Stimulated activated CD8-positive, alpha-beta memory T cell treated with anti-CD3 and anti-CD28 coated beads, Interleukin-15, amount 100 ng/mL, for 48 hours (primary cell): ENCODE results near the gene APBB3.

ENCODE experiments used
- DNase-seq, 2 donors: peaks; one replicate each; pipeline ENCODE4 v3.0.0-alpha.2; 2020; ENCODE audit warnings: low read depth in 2 of 2

Gene APBB3

DNA sequence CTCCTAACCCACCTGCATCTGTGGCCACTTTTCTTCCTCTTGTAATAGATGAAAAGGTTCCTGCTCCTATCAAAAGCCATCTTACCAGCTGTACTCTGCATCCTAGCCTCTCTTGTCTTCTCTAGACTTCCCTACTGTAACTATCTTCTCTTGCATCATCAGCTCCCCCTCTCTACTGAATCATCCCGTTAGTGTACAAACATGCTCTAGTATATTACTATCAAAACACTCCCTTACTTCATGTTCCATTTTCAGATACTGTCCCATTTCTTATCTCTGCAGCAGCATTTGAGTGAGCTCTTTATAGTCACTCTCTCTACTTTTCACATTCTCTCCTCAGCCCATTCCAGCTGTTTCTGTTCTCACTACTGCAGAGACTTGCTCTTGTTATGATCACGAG lies 9.9 kb downstream of the APBB3 start:
- no peak for DNase-seq

DNA sequence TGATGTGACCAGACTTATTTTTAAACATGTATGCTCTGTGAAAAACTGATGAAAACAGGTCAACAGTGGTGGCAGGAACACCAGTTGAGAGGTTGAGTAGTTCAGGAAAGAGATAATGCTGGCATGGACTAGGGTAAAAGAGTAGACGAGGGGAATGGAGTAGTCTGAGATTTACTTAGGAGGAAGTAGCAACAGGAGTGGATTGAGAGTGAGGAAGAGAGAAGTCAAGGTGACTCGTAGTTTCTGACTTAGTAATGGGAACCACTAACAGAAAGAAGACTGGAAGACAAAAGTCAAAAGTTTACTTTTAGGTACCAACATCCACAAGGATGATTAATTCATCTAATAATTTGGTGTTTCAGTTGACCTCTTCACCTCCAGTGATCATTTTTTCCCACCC lies 10.7 kb downstream of the APBB3 start:
- DNase-seq, result no peak

DNA sequence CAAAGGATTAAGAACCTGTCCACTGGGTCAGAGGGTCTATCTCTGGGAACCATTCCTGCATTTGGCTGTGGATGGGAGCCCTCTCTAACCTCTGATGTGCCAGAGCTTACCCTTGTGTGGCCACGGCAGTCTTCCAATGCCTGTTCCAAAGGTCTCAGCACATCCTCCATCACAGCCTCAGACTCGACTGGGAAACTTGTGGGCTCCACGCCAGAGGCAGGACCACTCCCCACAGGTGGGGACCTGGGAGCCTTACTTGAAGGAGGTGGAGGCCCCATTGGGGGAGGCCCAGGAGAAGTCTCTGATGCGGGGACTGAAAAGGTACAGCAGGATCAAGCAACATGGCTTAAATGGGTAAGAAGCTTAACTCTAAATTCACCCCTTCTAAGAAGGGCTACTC lies 12.5 kb downstream of the APBB3 start:
- DNase-seq, result no peak

DNA sequence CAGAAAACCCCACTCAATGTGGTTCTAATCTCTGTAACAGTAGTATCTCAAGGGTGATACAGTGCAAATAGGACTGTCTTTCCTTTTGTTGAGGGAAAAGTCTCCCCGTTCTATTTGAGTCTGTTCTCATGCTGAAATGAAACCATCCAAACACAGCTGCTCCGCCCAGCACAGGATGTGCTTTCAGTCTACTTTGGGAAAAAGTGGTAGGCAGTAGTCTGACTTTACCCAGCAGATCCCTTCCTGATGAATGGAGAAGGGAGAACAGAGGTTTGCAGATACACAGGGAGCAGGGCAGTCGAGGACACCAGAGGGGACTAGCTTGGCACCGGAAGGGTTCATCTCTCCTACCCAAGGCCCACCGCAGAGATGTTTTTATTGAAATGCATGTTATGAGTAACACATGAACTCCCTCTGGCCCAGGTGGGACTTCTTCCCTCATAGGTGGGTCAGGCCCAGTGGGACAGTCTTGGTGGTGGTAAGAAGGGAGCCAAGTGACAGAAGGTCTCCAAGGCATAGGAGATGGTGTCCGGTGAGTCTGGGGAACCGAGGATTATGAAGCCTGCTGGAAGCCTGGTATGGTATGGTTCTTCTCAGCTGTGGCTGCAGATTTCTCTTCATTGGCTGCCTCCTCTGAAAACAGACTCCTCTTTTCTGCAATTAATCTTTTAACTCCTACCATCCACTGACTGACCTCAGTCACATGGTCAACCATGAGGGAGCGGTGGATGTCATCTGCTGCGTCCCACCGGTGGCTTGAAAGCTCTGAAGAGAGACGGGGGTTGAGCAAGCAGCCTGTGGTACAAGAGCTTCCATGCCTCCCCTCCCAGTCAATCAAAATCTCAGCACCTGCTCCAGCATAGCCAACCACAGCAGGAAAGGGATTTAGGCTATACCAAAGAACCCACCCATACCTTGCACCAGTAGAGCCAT lies 14.0 kb downstream of the APBB3 start:
- DNase-seq, result no peak

DNA sequence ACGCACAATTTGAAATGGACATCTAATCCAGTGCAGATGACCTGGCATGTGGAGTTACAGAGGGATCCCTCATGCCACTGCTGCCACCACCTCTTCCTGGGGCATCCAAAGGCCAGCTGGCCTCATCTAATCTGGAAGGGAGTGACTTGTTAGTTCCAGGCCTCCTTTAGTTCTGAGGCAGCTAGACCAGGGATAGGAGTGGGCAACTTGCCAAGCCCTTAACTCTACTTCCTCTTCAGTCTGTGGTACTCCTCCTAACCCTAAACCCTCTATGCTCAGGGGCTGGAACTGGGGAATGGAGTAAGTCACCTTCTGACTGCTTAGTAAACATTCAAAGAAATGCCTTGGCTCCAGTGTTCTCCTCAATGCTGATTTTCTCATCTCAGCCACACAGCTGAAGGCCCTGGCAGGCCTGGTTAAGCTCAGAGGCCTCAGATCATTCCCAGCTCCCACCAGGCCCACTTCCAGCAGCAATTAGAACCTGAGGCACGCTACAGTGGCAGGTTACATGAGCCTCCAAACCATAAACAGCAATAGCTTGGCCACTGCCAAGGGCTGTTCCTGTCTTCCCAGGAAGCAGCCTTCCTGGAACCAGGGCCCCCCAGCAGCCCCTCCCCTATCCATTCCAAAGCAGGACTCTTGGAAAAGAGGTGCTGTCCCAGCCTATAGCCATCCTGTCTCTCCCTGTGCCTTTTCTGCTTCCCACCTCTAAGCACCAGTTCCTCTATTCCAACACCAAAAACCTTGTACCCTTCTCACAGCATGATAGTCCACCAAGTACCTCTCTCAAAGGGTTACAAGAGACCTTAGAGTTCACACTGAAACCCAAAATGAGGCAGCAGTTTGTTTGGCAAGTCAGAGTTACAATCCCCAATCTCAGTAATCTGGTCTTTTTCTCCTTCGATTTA lies 14.9 kb downstream of the APBB3 start:
- no peak for DNase-seq

DNA sequence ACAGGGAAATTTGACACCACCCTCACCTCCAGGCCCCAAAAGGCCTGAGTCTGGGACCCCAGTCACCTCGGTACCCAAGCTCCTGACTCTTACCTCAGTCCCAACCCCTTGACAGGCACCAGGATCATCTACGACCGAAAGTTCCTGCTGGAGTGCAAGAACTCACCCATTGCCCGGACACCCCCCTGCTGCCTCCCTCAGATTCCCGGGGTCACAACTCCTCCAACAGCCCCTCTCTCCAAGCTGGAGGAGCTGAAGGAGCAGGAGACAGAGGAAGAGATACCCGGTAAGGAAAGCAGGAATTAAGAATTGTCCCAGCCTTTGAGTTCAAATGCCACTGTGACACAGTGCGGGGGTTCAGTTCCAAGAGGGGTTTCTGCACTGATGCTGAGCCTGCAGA lies 15.6 kb downstream of the APBB3 start:
- DNase-seq, result no peak

DNA sequence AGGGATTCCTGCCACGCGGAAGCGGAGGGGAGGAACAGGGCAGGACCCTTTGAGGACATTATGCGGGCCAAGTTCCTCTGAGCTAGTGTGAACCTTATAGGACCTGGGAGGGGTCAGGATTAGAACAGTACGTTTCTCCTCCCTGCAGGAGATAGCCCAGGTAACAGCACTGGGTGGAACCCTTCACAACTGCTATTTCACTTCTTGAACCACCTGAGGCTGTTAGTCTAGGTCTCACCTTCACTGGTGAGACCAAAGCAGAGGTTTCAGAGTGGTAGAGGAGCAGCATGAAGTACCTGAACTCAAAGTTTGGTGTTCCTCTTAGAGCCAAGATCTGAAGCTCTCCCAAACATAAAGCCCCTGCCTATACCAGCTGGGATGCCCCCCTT lies 16.1 kb downstream of the APBB3 start:
- no peak for DNase-seq

DNA sequence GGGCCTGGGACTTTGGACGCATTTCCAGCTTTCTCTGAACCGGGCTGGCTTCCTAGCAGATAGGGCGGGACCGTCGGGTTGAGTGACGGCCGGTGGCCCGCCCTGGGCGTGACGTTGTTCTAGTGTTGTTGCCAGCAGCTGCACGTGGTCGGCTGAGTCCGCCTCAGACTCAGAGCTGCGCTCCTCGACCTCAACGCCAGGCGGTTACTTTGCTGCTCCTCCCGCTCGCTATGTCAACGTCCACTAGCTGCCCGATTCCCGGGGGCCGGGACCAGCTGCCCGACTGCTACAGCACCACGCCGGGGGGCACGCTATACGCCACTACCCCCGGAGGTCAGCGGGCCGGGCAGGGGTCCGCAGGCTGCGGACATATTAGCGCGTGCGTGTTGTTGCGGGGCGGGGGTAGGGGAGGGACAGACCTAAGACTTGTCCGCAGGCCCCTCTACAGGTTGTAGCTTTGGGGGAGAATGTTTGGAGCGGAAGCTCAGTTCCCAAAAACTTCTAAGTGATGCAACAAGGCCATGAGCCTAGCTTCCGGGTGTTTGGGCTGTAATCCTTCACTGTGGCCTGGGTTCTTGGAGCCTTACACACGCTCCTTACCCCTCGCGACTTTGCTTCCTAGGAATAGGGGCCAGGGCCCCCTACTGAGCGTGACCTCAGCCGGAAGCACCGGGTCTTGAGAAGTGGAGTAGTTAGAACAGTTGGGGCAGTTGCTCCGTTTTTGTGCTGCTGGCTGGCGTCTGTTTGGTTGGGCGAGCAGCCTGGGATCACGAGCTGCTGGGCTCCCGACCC lies 16.7 kb downstream of the APBB3 start, which contains the start of gene EIF4EBP3:
Gene EIF4EBP3, plus strand, starts transcription at position 155 of the 792 bp plus-strand sequence. Its CDS starts 76 bp downstream, at position 231.
- peak; percentile 76 to 78 for DNase-seq

DNA sequence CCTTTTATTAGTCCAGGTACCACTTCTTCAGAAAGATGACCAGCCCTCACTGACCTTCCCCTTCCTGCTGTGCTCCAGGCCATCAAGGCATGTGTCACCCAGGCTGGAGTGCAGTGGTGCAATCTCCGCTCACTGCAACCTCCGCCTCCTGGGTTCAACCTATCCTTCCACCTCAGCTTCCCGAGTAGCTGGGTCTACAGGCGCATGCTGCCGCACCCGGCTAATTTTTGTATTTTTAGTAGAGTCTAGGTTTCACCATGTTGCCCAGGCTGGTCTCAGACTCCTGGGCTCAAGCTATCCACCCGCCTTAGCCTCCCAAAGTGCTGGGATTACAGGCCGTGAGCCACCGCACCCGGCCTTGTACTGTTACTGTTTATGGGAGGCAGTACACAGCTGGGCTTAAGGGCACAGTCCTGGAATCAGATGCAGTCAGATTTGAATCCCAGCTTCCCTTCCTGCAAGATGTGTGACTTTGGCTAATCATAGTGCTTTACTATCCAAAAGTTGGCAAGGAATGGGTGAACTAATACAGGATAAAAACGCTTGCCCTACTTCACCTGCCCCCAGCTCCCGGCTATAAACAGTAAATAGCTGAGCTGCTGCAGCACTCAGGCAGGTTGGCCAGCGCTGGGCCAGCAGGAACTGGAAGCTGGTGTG lies 17.4 kb downstream of the APBB3 start:
- no peak for DNase-seq

DNA sequence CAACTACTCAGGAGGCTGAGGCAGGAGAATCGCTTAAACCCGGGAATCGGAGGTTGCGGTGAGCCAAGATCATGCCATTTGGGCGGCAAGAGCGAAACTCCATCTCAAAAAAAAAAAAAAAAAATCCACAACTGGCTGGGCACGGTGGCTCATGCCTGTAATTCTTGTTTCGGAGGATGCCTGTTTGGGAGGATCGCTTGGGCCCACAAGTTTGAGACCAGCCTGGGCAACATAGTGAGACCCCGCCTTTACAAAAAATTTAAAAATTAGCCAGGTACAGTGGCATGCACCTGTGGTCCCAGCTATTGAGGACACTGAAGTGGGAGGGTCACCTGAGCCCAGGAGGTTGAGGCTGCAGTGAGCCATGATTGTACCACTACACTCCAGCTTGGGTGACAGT lies 18.8 kb downstream of the APBB3 start:
- no peak for DNase-seq

DNA sequence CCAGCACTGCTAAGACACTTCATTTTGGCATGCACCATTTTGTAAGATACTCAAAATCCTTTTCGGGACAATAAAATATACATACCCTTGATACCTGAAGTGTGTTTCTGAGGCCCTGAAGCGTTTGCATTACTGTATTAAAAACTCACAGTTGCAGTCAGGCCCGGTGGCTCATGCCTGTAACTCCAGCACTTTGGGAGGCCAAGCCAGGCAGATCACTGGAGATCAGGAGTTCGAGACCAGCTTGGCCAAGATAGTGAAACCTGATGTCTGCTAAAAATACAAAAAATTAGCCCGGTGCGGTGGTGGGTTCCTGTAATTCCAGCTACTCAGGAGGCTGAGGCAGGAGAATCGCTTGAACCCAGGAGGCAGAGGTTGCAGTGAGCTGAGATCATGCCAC lies 19.4 kb downstream of the APBB3 start:
- DNase-seq, result no peak

DNA sequence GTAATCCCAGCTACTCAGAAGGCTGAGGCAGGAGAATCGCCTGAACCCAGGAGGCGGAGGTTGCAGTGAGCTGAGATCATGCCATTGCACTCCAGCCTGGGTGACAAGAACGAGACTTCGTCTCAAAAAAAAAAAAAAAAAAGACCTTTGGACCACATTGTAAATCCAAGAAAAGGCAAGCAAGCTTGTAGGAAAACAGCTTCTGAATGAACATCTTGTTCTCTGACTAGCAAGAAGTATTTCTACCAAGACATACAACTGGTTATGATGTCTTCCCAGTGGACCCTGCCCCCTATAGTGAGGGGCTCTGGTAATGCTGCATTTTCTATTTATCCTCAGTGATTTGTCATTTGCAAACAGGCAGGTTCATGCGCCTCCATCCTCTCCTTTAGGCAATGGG lies 21.4 kb downstream of the APBB3 start:
- no peak for DNase-seq

DNA sequence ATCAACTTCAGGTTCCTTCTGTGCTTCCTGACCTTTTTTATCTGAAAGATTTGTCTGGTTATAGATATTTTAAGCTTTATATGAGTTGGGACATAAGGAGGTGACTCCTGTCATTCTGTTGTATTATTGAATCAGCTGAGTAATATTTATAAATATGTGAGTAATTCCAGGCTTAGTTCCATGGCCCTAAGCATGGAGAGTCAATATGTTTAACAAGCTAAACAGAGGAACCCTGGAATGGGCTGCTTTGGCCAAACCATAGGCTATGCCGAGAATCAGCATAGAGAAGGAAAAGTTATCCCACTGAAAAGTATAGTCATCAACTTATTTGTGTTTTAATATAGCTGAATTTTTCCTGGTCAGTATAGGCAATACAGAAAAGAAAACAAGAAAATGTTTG lies 24.2 kb downstream of the APBB3 start:
- DNase-seq, result no peak

DNA sequence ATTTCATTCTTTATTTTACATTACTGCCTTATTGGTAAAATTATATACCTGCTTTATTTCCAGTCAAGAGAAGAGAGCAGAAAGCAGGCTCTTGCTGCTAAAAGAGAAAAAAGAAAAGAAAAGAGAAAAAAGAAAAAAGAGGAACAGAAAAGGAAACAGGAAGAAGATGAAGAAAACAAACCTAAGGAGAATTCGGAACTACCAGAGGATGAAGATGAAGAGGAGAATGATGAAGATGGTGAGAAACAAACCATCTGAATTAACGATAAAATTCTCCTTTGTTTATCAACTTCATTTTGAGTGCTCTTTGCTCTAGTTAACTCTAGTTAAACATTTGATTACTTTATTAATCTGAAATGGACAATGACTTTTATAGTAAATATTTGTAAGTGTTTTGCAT lies 40.4 kb downstream of the APBB3 start:
- DNase-seq, result no peak

DNA sequence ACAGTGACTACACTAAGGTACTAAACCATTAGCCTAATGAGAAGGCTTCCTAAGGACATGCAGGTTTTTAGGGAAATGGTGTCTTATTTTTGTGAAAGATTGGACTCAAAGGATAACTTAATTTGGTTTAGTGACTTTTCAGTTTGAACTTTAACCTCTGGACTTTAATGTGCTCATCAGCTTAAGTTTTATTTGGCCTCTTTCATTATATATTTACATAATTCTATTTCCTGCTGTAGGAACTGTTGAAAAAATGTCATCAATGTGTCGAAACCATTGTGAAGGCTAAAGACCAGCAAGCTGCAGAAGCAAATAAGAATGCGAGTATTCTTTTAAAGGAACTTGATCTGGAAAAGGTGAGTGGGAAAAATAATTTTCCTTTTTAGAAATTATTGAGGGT lies 51.3 kb downstream of the APBB3 start:
- DNase-seq, result no peak

DNA sequence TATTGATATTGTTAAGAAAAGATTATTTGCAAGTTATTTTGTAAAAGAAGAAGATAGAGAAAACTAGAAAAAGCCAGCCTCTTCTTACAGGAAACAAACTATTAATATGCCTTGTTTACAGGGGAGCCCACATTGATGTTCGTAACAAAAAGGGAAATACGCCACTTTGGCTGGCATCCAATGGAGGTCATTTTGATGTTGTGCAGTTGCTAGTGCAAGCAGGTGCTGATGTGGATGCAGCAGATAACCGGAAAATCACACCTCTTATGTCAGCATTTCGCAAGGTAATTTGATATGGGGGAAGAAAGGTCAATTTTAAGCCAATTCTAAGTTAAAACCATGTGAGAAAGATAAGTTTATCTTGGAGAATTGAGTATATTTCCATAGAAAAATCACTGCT lies 54.5 kb downstream of the APBB3 start:
- no peak for DNase-seq
